Liver (tissue), 9 donors: Measurements from ENCODE around the gene TULP4. TPM values are rescaled to one million over a fixed set of nuclear protein-coding genes. Genes with fewer than 3 reads are reported as not detected.

Experiments
- DNase-seq: peaks from one replicate; pipeline ENCODE4 v3.0.0-alpha.2; 2017; ENCODE audit warnings: low spot score
- H3K27ac ChIP-seq, 2 donors: one replicate each; pipeline ENCODE4 v1.7.0; 2013; ENCODE audit warnings: inconsistent platforms in 2 of 2, low read length in 2 of 2, control low read depth in 1 of 2, low read depth in 1 of 2, mild to moderate bottlenecking in 1 of 2
- H3K27me3 ChIP-seq, 4 donors: one replicate each; pipeline versions ENCODE4 v1.6.1 to v1.7.0; 2013; ENCODE audit warnings: low read length in 3 of 4, inconsistent platforms in 1 of 4, mild to moderate bottlenecking in 1 of 4, moderate library complexity in 1 of 4; ENCODE audit not compliant: control insufficient read depth in 4 of 4, insufficient read depth in 4 of 4
- H3K36me3 ChIP-seq, 4 donors: one replicate each; pipeline versions ENCODE4 v1.6.1 to v1.7.0; 2013; ENCODE audit warnings: low read length in 3 of 4, mild to moderate bottlenecking in 3 of 4, low read depth in 1 of 4, moderate library complexity in 1 of 4; ENCODE audit not compliant: control insufficient read depth in 4 of 4, insufficient read depth in 3 of 4
- H3K4me1 ChIP-seq, 4 donors: one replicate each; pipeline versions ENCODE4 v1.6.1 to v1.7.0; 2013; ENCODE audit warnings: low read length in 3 of 4, mild to moderate bottlenecking in 3 of 4, moderate library complexity in 1 of 4; ENCODE audit not compliant: control insufficient read depth in 4 of 4, insufficient read depth in 4 of 4
- H3K4me3 ChIP-seq, 3 donors: one replicate each; pipeline versions ENCODE4 v1.6.1 to v1.7.0; 2013; ENCODE audit warnings: low read length in 3 of 3, control low read depth in 1 of 3, low read depth in 1 of 3, mild to moderate bottlenecking in 1 of 3
- H3K9ac ChIP-seq, 2 donors: one replicate each; pipeline ENCODE4 v1.7.0; 2013; ENCODE audit warnings: low read length in 2 of 2, mild to moderate bottlenecking in 2 of 2, moderate library complexity in 2 of 2, control low read depth in 1 of 2, low read depth in 1 of 2
- H3K9me3 ChIP-seq, 4 donors: one replicate each; pipeline versions ENCODE4 v1.6.1 to v1.7.0; 2013; ENCODE audit warnings: low read length in 3 of 4; ENCODE audit not compliant: control insufficient read depth in 4 of 4
- ATF3 ChIP-seq: IDR thresholded peaks from 2 replicates; pipeline ENCODE4 v1.6.1; 2016; ENCODE audit warnings: antibody characterized with exemption
- CTCF ChIP-seq: fragments of 150-350 bp; IDR thresholded peaks from 2 replicates; pipeline ENCODE4 v1.5.1; 2017; ENCODE audit warnings: improper control_type of control experiment, low read depth, low read length; ENCODE audit not compliant: missing input control
- EGR1 ChIP-seq, 2 donors: IDR thresholded peaks; 2 replicates each; pipeline ENCODE4 v1.6.1; 2016 to 2018; ENCODE audit warnings: antibody characterized with exemption in 2 of 2, low read depth in 2 of 2
- FOXA2 ChIP-seq: IDR thresholded peaks from 2 replicates; pipeline ENCODE4 v1.6.1; 2016; ENCODE audit warnings: antibody characterized with exemption
- GABPA ChIP-seq, 2 donors: IDR thresholded peaks in 1 of 2; conservative IDR thresholded peaks in 1 of 2; 2 replicates each; pipeline ENCODE4 v1.6.1; 2016; ENCODE audit warnings: antibody characterized with exemption in 2 of 2, mild to moderate bottlenecking in 1 of 2, moderate library complexity in 1 of 2
- HNF4G ChIP-seq: IDR thresholded peaks from 2 replicates; pipeline ENCODE4 v1.6.1; 2016; ENCODE audit warnings: antibody characterized with exemption
- JUND ChIP-seq, 2 donors: IDR thresholded peaks; 2 replicates each; pipeline ENCODE4 v1.6.1; 2016; ENCODE audit warnings: antibody characterized with exemption in 2 of 2
- RAD21 ChIP-seq, 2 donors: IDR thresholded peaks; 2 replicates each; pipeline ENCODE4 v1.6.1; 2016; ENCODE audit warnings: antibody characterized with exemption in 2 of 2, mild to moderate bottlenecking in 2 of 2
- REST ChIP-seq: IDR thresholded peaks from 2 replicates; pipeline ENCODE4 v1.6.1; 2016; ENCODE audit warnings: antibody characterized with exemption, mild to moderate bottlenecking
- RXRA ChIP-seq, 2 donors: IDR thresholded peaks; 2 replicates each; pipeline ENCODE4 v1.6.1; 2017 to 2018; ENCODE audit warnings: antibody characterized with exemption in 2 of 2, mild to moderate bottlenecking in 1 of 2
- SP1 ChIP-seq: IDR thresholded peaks from 2 replicates; pipeline ENCODE4 v1.6.1; 2018; ENCODE audit warnings: antibody characterized with exemption, mild to moderate bottlenecking
- ZBTB33 ChIP-seq: IDR thresholded peaks from 2 replicates; pipeline ENCODE4 v1.6.1; 2016; ENCODE audit warnings: antibody characterized with exemption
- WGBS: extraction: QIAGEN DNeasy Blood & Tissue Kit; methylation state at CpG from one replicate; pipeline ENCODE4 v1.1.7; 2013; 5-methylcytosine and 5-hydroxymethylcytosine counted together
- polyA plus RNA-seq, 2 donors: library from polyadenylated mRNA; stranded (reverse) in 1 of 2; unstranded in 1 of 2; fragments of 200-250 nt in 1 of 2; fragments of >200 nt in 1 of 2; fragmentation: Nextera tagmentation in 1 of 2; extraction: Ambion mirVana in 1 of 2; gene quantifications; one replicate each; pipeline versions ENCODE4 v1.2.1 to v1.2.3, GENCODE V29; 2013 to 2015
- total RNA-seq, 2 donors: library from RNA; depleted of rRNA; stranded (reverse); fragments of >200 nt; gene quantifications; one replicate each; pipeline ENCODE4 v1.2.3, GENCODE V29; 2014
- donor health status: healthy.
- donor health status: healthy.
- donor health status: healthy.
- donor health status: healthy.
- donor health status: healthy.

The TULP4 gene
- total and polyA plus RNA-seq, 4 donors, result 2.2 to 53.3 (median 18.0) TPM

GRCh38 chr6:158514176-158514575 is 201.9 kb downstream of the TULP4 start:
- 84% methylated on average over 4 of the region's 4 CpGs for WGBS

More at GRCh38 chr6:158514176-158514575, 201.9 kb downstream of the TULP4 start:
- no peaks in the 10 kb centered on the region for H3K9me3 ChIP-seq
- H3K27ac ChIP-seq, result no peak overlapping the region
- H3K4me3 ChIP-seq, result no peak overlapping the region
- peaks cover 0 to 9% (median 0%) of the 10 kb centered on the region in 4 donors for H3K27me3 ChIP-seq
- H3K9ac ChIP-seq, result no peak overlapping the region
- H3K4me1 ChIP-seq, result peaks cover 0 to 4% (median 2%) of the 10 kb centered on the region in 4 donors
- TF ChIP-seq EGR1 (IDR thresholded peaks at IDR 0.05; ENCODE audit: low read depth in 2 of 2), result no peak
- TF ChIP-seq HNF4G, result no peak
- TF ChIP-seq RAD21 (IDR thresholded peaks at IDR 0.05), result no peak
- TF ChIP-seq RXRA (IDR thresholded peaks at IDR 0.05), result no peak
- TF ChIP-seq JUND (IDR thresholded peaks at IDR 0.05), result no peak
- TF ChIP-seq GABPA (IDR thresholded peaks at IDR 0.05 in 1 of 2, conservative IDR thresholded peaks at IDR 0.05 in 1 of 2), result no peak
- no peak for TF ChIP-seq ATF3
- TF ChIP-seq CTCF, result no peak
- TF ChIP-seq FOXA2, result no peak
- no peak for TF ChIP-seq ZBTB33
- TF ChIP-seq REST, result no peak
- TF ChIP-seq SP1, result no peak
- H3K36me3 ChIP-seq, result no peaks in the 10 kb centered on the region
- no peak for DNase-seq
